ENCODE measurements around the gene ELFN1. TPM values are rescaled to one million over a fixed set of nuclear protein-coding genes. Genes with fewer than 3 reads are reported as not detected.

ELFN1 gene
- polyA plus RNA-seq, 4 donors, result 10.8 to 17.3 (median 11.6) TPM

DNA sequence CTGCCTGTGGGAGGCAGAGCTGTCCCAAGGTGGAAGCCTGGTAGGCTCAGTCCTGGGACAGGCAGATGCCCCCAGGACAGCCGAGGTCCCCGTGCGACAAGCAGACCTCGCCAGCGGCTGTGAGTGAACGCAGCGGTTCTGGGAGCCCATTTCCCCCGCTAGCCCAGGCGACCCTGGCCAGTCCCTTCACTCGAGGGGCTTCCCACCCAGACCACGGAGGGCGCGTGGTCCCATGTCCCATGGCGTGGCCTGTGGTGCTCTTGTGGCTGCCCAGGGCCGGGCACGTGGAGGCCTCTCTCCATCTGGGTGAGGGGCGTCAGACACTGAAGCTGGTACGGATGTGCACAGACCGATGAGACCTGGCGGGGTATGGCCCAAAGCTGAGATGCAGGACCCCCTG lies 67.9 kb downstream of the ELFN1 start:
- no peak for DNase-seq (ENCODE audit: low read depth in 4 of 4, low spot score in 3 of 4)

DNA sequence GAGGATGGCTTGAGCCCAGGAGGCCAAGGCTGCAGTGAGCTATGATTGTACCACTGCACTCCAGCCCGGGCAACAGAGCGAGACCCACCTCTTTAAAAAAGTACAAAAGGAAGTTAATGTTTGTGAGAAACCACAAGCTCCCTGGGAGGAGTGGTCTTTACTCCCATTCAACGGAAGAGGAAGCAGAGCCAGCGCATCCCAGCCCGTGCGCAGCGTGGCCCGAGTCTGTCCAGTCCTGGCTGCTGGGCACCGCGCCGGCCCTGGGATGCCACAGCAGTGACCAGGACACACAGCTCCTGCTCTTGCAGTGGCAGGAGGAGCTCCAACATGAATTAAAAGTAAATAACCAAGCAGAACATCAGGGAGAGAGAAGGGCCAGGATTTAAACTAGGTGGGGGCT lies 68.4 kb downstream of the ELFN1 start:
- DNase-seq (ENCODE audit: low read depth in 4 of 4, low spot score in 3 of 4), result no peak

DNA sequence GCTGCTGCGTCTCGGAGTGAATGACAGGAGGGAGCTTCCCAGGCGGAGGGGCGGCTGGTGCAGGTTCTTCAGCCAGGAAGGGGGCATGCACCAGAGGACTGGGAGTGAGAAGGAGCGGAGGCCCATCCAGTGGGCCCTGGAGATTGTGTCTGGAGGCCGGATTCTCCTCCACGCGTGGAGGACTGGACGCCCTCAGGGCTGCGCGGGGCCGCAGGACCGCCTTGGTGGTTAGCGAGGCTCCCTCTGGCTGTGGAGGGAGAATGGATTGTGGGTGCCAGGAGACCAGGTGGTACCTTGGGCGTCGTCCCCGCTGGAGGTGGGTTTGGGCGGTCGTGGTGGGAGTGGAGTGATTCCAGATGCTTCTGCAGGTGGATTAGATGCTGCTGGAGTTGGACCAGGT lies 68.9 kb downstream of the ELFN1 start:
- no peak for DNase-seq (ENCODE audit: low read depth in 4 of 4, low spot score in 3 of 4)

- DNase-seq (ENCODE audit: low read depth in 4 of 4, low spot score in 3 of 4), result no peak
Measured at GRCh38 chr7:1739593-1739992, 69.5 kb downstream of the ELFN1 start.

DNA sequence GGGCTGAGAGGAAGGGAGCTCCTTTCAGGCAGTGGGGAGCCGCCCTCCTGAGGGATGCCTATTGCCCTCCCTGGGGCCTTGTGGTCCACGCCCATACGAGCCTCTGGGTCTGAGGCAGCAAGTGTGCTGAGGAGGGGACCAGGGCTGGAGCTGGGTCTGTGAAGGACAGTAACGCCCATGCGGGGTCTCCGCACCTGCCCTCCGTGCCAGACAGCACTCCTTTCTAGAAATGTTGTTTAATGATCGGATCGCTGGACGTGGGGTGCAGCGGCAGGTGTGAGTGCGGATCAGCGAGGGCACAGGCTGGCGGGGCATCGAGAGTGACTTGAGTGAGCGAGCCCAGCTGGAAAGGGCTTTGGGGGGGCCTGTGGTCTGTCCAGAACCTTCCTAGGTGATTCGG lies 70.1 kb downstream of the ELFN1 start:
- DNase-seq (ENCODE audit: low read depth in 4 of 4, low spot score in 3 of 4), result no peak

- DNase-seq (ENCODE audit: low read depth in 4 of 4, low spot score in 3 of 4), result no peak
Measured at GRCh38 chr7:1741246-1741645, 71.2 kb downstream of the ELFN1 start.

DNA sequence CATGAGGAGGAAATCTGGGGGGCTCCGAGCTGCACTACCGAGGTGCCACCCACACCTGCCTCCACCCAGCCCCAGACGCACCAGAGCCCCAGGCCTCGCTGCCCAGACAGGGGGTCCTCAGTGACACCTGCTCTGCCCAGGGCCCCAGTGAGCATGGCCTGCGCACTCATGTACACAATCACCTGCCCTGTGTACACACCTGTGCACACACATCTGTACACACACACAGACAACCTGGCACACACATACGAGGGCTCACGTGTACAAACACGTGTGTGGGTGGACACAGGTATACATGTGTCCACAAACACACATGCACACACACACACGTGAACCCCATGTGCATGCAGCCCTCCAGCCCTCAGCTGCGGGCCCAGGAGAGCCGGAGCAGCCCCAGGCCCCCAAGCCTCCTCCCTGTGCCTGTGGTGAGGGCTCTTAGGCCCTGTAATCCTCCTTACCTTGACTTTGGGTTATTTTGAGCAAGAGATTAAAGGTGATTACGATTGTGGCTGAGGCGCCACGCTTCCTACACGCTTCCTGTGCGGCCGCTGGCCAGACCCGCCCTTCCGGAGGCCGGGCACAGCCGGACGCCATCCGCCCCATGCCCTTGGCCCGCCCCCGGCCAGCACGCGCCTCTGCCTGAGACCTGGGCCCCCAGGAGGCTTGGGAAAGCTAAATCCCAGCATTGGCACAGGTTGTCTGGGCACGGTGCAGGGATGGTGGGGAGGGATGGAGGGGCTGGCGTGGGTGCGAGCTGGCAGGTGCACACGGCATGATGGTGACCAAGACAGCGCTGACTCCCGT lies 71.9 kb downstream of the ELFN1 start:
- DNase-seq (ENCODE audit: low read depth in 4 of 4, low spot score in 3 of 4), result no peak

DNA sequence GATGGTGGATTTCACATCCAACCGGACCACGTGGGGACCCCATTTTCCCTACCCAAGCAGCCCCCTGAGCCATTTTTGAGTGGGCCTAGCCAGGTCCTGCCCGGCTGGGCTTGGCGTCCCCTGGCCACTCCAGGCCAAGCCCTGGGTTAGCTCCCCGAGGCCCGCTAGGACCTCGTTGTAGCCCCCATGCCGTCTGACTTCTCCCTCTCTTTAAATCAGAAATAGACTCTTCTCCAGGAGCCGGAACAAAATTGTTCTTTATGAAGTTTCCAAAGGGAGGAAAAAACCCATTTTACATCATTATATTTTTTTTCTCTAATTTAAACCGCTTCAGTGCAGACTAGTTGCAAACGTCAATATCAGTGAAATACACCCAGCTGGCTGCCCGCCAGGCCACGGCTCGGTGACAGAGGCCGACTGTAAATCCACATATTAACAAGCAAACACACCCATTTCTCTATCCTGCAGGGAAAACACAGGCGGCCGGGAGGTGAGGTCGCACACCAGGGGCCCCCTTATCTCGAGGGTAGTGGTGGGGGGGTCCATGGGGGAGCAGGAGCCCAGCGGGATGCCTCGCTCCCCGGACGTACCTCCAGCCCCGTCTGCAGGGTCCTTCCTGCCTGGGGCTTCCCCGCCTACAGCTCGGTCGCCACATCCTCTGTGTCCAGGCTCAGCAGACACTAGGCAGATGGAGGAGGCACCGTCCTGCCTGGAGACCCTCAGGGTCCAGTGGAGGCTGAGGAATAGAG lies 72.7 kb downstream of the ELFN1 start:
- DNase-seq (ENCODE audit: low read depth in 4 of 4, low spot score in 3 of 4), result peak; percentile 48 to 64 (median 54)

- no peak for DNase-seq (ENCODE audit: low read depth in 4 of 4, low spot score in 3 of 4)
Measured at GRCh38 chr7:1743481-1744230, 73.6 kb downstream of the ELFN1 start.

DNA sequence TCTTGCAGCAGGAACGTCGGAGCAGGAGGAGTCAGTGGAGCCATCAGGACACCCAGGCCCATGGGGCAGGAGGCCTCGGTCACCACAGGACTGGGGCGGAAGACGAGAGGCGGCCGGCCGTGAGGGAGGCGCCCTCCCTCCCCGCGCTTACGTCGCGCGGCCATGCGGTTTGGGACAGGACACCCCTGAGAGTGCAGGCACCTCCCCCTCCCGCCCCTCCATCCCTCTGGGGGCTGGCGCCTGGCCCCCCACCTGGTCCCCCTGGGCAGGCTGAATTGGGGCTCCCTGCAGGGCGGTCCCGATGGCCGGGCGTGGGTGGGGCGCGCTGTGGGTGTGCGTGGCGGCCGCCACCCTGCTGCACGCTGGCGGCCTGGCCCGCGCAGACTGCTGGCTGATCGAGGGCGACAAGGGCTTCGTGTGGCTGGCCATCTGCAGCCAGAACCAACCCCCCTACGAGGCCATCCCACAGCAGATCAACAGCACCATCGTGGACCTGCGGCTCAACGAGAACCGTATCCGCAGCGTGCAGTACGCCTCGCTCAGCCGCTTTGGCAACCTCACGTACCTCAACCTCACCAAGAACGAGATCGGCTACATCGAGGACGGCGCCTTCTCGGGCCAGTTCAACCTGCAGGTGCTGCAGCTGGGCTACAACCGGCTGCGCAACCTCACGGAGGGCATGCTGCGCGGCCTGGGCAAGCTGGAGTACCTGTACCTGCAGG lies 74.4 kb downstream of the ELFN1 start:
- no peak for DNase-seq (ENCODE audit: low read depth in 4 of 4, low spot score in 3 of 4)

GRCh38 chr7:1745018-1745532 lies 75.0 kb downstream of the ELFN1 start:
- no peak for DNase-seq (ENCODE audit: low read depth in 4 of 4, low spot score in 3 of 4)

GRCh38 chr7:1745576-1746490 lies 75.8 kb downstream of the ELFN1 start:
- no peak for DNase-seq (ENCODE audit: low read depth in 4 of 4, low spot score in 3 of 4)

DNA sequence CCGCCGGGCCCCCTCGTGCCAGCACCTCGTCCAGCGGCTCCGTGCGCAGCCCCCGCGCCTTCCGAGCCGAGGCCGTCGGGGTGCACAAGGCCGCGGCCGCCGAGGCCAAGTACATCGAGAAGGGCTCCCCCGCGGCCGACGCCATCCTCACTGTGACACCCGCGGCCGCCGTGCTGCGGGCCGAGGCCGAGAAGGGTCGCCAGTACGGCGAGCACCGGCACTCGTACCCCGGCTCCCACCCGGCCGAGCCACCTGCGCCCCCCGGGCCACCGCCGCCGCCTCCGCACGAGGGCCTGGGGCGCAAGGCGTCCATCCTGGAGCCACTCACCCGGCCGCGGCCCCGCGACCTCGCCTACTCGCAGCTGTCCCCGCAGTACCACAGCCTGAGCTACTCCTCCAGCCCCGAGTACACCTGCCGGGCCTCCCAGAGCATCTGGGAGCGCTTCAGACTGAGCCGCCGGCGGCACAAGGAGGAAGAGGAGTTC lies 76.5 kb downstream of the ELFN1 start:
- no peak for DNase-seq (ENCODE audit: low read depth in 4 of 4, low spot score in 3 of 4)

DNA sequence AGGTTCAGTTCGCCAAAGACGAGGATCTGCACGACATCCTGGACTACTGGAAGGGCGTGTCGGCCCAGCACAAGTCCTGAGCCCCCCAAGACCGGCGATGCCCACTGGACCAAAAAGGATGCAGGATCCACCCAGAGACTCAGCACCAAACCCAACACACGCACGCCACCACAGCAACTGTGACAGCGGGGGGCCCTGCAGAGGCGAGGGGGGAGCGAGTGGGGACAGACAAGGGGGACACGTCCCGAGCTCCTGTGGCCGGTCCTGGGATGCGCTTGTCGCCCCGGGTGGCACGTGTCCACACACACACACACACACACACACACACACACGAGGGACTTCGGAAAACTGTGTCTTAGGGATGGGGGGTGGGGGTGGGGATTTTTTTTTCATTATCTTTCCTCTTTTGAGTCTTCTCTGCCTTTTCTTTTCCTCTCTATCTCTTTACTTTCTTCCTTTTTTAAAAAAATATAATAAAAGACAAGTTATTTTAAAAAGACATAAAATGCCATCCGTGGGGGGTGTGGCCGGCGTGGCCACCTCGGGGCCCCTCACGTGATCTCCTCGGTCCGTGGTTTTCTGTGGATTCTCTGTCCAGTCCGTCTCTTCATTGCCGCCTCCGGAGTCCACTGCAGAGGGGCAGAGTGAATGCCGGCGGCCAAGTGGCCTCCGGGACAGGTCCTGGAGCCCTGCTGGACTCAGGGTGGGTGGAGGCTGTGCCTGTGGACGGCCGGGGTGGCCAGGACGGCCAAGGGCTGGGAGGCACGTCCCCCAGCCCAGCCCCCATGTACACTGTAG lies 77.1 kb downstream of the ELFN1 start:
- DNase-seq (ENCODE audit: low read depth in 4 of 4, low spot score in 3 of 4), result no peak

DNA sequence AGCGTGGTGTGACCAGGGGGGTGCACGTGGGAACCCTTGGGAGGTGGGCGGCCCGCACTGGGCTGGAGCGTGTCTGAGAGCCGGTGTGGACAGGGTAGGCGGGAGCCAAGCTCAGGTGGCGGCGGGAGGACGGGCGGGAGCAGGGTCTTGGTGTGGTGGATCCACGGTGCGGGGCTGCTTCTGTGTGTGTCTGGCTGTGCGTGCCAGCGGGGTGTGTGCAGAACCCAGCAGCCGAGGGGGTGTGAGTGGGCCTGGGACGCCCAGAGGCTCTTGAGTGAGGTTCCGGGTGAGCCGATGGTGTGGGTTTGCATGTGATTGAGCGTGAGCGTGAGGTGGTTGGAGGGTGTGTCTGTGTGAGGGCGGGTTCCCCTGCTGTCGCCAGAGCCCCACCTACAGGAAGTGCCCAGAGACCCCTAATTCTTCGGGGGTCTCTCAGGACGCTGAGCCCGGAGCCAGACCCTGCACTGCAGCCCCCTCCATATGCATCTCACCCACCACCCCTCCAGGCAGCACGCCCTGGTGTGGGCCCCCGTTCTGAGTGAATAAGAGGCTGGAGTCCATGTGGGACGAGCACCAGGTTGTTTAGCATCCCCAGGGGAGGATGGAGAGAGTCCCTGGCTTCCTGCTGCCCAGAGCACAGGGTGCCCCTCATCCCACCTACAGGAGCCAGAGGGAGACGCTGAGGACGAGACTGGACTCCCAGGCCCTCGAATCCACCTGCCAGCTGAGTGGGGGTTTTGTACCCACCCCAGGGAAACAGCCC lies 78.2 kb downstream of the ELFN1 start:
- DNase-seq (ENCODE audit: low read depth in 4 of 4, low spot score in 3 of 4), result no peak

DNA sequence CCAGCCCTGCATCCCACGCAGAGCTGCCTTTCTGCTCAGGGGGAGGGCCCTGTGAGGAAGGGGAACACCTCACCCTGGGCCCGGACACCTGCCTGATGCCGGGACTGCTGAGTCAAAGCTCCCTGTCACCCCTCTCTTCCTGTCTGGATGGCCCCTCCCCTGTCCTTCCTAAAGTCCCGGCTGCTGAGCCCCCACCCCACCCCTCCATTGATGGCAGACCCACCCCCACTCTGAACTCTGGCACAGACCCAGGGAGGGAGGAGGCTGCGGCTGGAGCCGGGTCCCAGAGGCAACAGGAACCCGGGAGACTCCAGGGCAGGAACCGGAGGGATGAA lies 78.7 kb downstream of the ELFN1 start:
- no peak for DNase-seq (ENCODE audit: low read depth in 4 of 4, low spot score in 3 of 4)

GRCh38 chr7:1749351-1749863 lies 79.3 kb downstream of the ELFN1 start:
- no peak for DNase-seq (ENCODE audit: low read depth in 4 of 4, low spot score in 3 of 4)
